SW480 (cell line): Measurements from ENCODE around the gene TNN.
"Not testable (repeated sequence)": the region's sequence is repeated elsewhere in the genome, so short reads cannot be mapped to it uniquely, and the experiment has no call there.

ENCODE experiments used
- DNase-seq: peaks from one replicate; pipeline ENCODE4 v3.0.0-alpha.2; 2016; ENCODE audit warnings: low spot score

Gene TNN

DNA sequence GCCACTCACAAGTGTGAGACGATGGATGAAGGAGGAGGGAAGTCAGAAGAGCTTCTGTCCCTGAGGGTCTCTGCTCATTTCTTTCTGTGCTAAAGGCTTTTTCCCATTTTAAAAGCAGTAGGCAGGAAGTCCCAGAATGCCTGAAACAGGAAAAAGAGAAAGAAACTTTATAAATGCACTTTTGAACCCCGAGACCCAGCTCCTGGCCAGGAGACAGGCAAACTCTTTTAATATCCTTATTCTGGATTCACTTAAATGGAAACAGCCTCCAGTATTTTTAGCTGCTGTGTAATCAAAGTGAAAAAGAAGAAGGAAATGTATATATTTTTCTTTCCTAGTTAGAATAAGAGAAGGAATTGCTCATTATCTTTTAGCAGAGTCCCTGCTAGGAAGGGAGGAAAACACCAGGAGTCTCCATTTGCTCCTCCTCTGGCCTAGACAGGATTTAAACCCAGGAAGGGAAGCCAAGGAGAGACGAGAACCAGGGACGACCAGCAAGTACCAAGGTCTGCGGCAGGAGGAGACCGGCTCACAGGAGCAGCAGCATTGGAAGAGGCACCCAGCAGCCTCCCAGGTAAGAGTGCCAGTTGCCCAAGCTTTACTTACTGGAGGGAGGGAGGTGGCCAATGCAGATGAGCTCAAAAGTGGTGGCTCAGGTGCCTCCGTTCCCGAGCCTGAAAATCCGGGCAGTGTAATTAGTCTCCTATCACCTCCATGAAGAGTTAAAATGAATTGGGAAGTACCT, at the start of gene TNN:
Gene TNN (plus strand): TSS at position 472 of the 745 bp plus-strand sequence. CDS start 9,586 bp downstream, outside the sequence.
- no peak for DNase-seq

DNA sequence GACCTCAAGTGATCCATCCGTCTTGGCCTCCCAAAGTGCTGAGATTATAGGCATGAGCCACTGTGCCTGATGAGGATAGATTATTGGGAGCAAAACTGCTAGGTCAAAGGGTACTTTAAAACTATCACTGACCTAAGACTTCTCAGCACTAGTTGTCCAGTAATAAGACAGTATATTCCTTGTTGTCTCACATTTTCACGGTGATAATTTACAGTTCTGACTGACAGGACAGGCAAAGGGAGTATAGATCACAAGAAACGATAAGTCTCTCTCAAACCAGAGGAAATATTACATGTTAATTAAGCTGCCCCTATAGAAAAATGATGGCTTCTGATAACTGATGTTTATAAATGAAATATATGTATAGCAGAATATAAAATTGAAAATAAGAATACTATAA, 48.1 kb upstream of the TNN start:
- no peak for DNase-seq

- DNase-seq, result peak; percentile 95
These were observed 44.4 kb upstream of the TNN start, which contains the start of gene MRPS14 for GRCh38 chr1:175023043-175023921. TSS of gene MRPS14 (minus strand) at chr1:175023425. CDS start at chr1:175023408, 17 bp downstream.

- DNase-seq, result not testable (repeated sequence)
These were observed 43.8 kb upstream of the TNN start for GRCh38 chr1:175023922-175024242.

DNA sequence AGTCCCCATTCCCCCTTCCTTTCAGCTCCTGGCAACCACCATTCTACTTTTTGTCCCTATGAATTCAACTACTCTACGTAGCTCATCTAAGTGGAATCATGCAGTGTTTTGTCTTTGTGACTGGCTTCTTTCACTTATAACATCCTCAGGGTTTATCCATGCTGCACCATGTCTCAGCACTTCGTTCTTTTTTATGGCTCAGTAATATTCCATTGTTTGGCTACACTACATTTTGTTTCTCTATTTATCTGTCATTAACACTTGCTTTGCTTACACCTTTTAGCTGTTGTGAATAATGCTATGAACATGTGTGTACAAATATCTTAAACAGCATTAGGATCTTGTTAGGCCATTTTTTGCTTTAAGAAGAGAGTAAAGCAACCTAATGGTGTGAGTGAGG, 42.9 kb upstream of the TNN start:
- DNase-seq, result no peak

- DNase-seq, result no peak
These were observed 33.7 kb upstream of the TNN start for GRCh38 chr1:175033953-175034352.

DNA sequence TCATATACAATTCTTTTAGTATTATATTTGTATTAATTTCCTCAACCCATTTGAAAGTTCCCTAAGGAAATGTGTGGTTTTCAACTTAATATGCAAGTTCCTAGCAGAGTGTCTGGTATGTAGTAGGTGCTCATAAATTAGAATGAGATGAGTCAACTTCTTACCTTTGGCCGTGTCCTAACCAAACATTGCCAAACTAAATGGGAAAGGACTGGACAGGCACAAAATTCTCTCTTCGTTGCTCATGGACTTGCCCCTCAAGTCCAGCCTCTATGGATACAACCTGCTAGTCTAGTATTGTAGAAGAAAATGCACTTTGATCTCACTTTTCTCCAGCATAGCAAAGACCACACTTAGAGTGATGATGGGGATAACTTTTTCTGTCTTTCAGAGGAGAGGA, 32.9 kb upstream of the TNN start:
- DNase-seq, result no peak

DNA sequence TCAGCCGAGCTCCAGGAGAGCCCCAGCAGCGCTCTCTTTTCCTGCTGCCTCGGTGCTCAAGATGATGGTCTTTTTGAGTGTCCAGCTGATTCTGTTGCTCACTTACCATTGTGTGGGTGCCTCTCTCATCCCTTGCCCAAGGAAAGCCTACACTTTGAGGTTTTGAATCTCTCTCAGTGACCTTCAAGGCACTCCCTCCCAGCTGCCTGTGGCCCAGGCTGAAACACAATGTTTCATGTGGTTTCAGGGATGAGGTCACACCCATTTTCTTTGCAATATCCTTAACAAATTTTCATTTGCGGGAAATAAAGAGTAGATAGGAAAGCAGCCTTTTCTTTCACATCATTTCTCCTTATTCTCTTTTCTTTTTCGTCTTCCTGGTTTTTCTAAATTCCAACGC, 31.8 kb upstream of the TNN start:
- peak; percentile 60 for DNase-seq

DNA sequence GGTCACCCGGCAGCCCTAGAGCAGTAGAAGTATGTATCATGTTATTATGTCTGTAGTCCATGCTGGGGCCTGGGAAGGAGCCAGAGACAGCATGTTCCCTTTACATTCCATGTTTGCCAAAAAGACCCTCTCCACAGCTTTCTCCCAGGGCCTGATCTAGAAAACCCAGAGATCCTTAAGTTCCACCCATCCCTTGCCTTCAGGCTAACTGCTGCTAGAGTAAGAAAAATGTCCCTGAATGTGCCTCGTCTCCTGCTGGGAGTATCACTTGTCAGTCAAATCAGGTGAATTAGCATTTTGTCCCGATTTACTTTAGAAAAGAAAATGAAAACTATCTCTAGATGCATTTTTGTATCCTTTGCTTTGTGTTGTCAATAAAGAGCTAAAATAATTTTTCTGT, 31.2 kb upstream of the TNN start:
- DNase-seq, result no peak

GRCh38 chr1:175037416-175037815, 30.2 kb upstream of the TNN start:
- no peak for DNase-seq

- no peak for DNase-seq
These were observed 27.2 kb upstream of the TNN start for GRCh38 chr1:175040324-175040879.

GRCh38 chr1:175042650-175043049, 25.0 kb upstream of the TNN start:
- DNase-seq, result no peak

- DNase-seq, result no peak
These were observed 23.8 kb upstream of the TNN start for GRCh38 chr1:175043824-175044223.

GRCh38 chr1:175044591-175044990, 23.0 kb upstream of the TNN start:
- not testable (repeated sequence) for DNase-seq

DNA sequence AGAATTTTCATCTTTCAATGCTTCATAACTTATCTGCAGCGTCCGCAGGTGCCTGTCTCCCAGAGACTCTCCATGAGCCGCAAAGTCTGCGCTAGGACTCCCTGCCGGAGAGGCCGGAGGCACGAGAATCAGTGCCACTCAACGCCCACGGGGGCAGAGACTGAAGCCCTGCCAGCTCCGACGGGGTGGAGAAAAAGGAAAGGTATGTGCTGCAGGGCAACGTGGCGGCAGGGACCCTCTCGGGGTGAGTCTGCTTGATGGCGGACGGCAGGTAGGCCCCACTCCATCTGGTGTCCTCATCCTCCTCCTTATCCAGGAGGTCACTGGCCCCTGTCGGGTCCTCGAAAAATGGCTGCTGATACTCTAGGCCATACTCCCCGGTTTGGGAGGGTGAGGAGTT, 22.5 kb upstream of the TNN start:
- DNase-seq, result no peak

- DNase-seq, result no peak
These were observed 22.1 kb upstream of the TNN start for GRCh38 chr1:175045519-175045918.

- DNase-seq, result no peak
These were observed 16.6 kb upstream of the TNN start for GRCh38 chr1:175050992-175051391.

- DNase-seq, result no peak
These were observed 12.9 kb upstream of the TNN start for GRCh38 chr1:175054736-175055135.

- DNase-seq, result no peak
These were observed 5.3 kb upstream of the TNN start for GRCh38 chr1:175062339-175062738.

DNA sequence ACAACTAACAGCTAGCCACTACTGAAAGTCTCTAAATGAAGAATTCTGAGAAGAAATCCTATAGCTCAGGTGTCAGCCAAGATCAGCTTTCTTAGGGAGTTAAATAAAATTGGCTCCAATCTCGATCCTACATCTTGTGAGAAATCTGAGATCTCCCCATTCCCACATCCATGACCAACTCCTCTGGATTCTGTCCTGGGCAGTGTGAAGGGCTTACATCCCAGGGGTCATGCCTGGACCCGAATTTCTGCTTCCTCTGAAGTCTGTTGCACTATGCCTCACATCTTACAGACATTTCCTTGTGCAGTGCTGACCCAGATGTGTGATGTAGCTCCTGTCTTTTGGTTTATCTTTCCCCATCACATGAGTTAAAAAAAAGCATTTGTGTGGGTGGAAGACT, 4.8 kb upstream of the TNN start:
- no peak for DNase-seq

DNA sequence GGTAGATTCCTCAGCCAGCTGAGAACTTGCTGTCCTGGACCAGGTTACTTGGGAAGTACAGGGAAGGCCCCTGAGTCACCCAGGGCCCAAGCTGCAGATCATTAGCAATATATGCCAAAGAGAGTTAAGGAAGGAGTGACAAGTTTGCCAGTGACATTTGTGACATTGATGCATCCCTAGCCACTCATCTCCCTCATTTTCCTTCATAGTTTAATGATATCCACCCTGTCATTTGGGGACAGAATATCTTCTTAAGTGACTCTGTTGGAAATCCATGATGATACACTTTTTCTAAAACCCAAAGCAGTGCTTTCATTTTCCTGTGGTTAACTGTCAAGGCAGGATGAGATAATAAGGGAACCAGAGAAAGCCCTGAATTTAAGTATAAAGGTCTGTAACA, 3.2 kb downstream of the TNN start:
- DNase-seq, result no peak

GRCh38 chr1:175071276-175071943, 3.8 kb downstream of the TNN start:
- no peak for DNase-seq
